ENCODE results near the gene AQP3.

GRCh38 chr9:33437898-33438297 lies 9.5 kb downstream of the AQP3 start:
- TF ChIP-seq CTCF (IDR thresholded peaks at IDR 0.05), result no peak
- TF ChIP-seq POLR2A (IDR thresholded peaks at IDR 0.05), result no peak
- TF ChIP-seq POLR2AphosphoS5 (IDR thresholded peaks at IDR 0.05; ENCODE audit: insufficient read depth in 1 of 2, low read depth in 1 of 2), result no peak
